GM19467 (cell line): ENCODE results near the gene RCOR1.
"Not testable (repeated sequence)": the region's sequence is repeated elsewhere in the genome, so short reads cannot be mapped to it uniquely, and the experiment has no call there.

Experiments
- ATAC-seq: cut with Tn5 transposase; IDR thresholded peaks from one replicate; pipeline ENCODE4 v1.9.1; 2021; ENCODE audit warnings: mild to moderate bottlenecking, moderate library complexity; ENCODE audit not compliant: unreplicated experiment

RCOR1 gene

GRCh38 chr14:102570334-102570995 is 22.0 kb upstream of the RCOR1 start:
- no peak for ATAC-seq

GRCh38 chr14:102571043-102571442 is 21.4 kb upstream of the RCOR1 start:
- no peak for ATAC-seq

GRCh38 chr14:102571478-102572042 is 20.9 kb upstream of the RCOR1 start:
- ATAC-seq = no peak

- ATAC-seq = not testable (repeated sequence)
Observed at GRCh38 chr14:102573161-102573560, 19.3 kb upstream of the RCOR1 start.

- no peak for ATAC-seq
Observed at GRCh38 chr14:102573591-102574046, 18.8 kb upstream of the RCOR1 start.

- ATAC-seq = no peak
Observed at GRCh38 chr14:102574281-102575159, 17.9 kb upstream of the RCOR1 start.

GRCh38 chr14:102575160-102575845 is 17.1 kb upstream of the RCOR1 start:
- no peak for ATAC-seq

- ATAC-seq = not testable (repeated sequence)
Observed at GRCh38 chr14:102575846-102576428, 16.5 kb upstream of the RCOR1 start.

- no peak for ATAC-seq
Observed at GRCh38 chr14:102578821-102579220, 13.6 kb upstream of the RCOR1 start.

GRCh38 chr14:102579696-102580549 is 12.5 kb upstream of the RCOR1 start:
- ATAC-seq = no peak

- no peak for ATAC-seq
Observed at GRCh38 chr14:102580550-102581110, 11.8 kb upstream of the RCOR1 start.

- ATAC-seq = no peak
Observed at GRCh38 chr14:102581193-102581592, 11.3 kb upstream of the RCOR1 start.

GRCh38 chr14:102583726-102584125 is 8.7 kb upstream of the RCOR1 start:
- no peak for ATAC-seq

GRCh38 chr14:102584871-102585869 is 7.3 kb upstream of the RCOR1 start:
- no peak for ATAC-seq

GRCh38 chr14:102586420-102587104 is 5.9 kb upstream of the RCOR1 start:
- ATAC-seq = no peak

GRCh38 chr14:102588821-102589220 is 3.6 kb upstream of the RCOR1 start:
- no peak for ATAC-seq

GRCh38 chr14:102589761-102590290 is 2.6 kb upstream of the RCOR1 start:
- no peak for ATAC-seq
